Lung (tissue), 12 donors: ENCODE data around the gene MPC1. TPM values are rescaled to one million over a fixed set of nuclear protein-coding genes. Genes with fewer than 3 reads are reported as not detected.

ENCODE experiments used
- ATAC-seq: fragments of 200-7000 bp; cut with Tn5 transposase; one replicate; pipeline ENCODE4 v1.9.1; 2020; ENCODE audit warnings: moderate number of reproducible peaks; ENCODE audit not compliant: insufficient read depth, low FRiP score
- DNase-seq, 3 donors: peaks; one replicate each; pipeline ENCODE4 v3.0.0-alpha.2; 2013 to 2017
- H3K27ac ChIP-seq, 2 donors: one replicate each; pipeline ENCODE4 v1.5.1; 2013; ENCODE audit warnings: mild to moderate bottlenecking in 2 of 2, moderate library complexity in 2 of 2, control low read depth in 1 of 2, inconsistent platforms in 1 of 2, low read depth in 1 of 2, low read length in 1 of 2
- H3K27me3 ChIP-seq, 3 donors: one replicate each; pipeline ENCODE4 v1.5.1; 2013; ENCODE audit warnings: low read length in 2 of 3; ENCODE audit not compliant: control insufficient read depth in 3 of 3, insufficient read depth in 3 of 3
- H3K36me3 ChIP-seq, 4 donors: one replicate each; pipeline ENCODE4 v1.5.1; 2013; ENCODE audit warnings: low read length in 4 of 4, mild to moderate bottlenecking in 1 of 4, moderate library complexity in 1 of 4; ENCODE audit not compliant: control insufficient read depth in 4 of 4, insufficient read depth in 4 of 4
- H3K4me1 ChIP-seq, 5 donors: one replicate each; pipeline ENCODE4 v1.5.1; 2013; ENCODE audit warnings: low read length in 5 of 5, mild to moderate bottlenecking in 2 of 5, moderate library complexity in 1 of 5; ENCODE audit not compliant: control insufficient read depth in 5 of 5, insufficient read depth in 5 of 5
- H3K4me3 ChIP-seq: one replicate; pipeline ENCODE4 v1.5.1; 2013; ENCODE audit warnings: mild to moderate bottlenecking, control low read depth, moderate library complexity
- H3K9ac ChIP-seq, 2 donors: one replicate each; pipeline ENCODE4 v1.5.1; 2013; ENCODE audit warnings: low read length in 2 of 2, control low read depth in 1 of 2; ENCODE audit not compliant: insufficient read depth in 1 of 2
- H3K9me3 ChIP-seq, 4 donors: one replicate each; pipeline ENCODE4 v1.5.1; 2013; ENCODE audit warnings: low read length in 3 of 4, mild to moderate bottlenecking in 1 of 4, moderate library complexity in 1 of 4; ENCODE audit not compliant: control insufficient read depth in 4 of 4, insufficient read depth in 3 of 4
- CTCF ChIP-seq: IDR thresholded peaks from 2 replicates; pipeline ENCODE4 v1.5.1; 2012; ENCODE audit warnings: mild to moderate bottlenecking; ENCODE audit errors: control extremely low read depth, extremely low read depth
- WGBS, 2 donors: extraction: QIAGEN DNeasy Blood & Tissue Kit; methylation state at CpG; one replicate each; pipeline ENCODE4 v1.1.7; 2013; 5-methylcytosine and 5-hydroxymethylcytosine counted together
- polyA plus RNA-seq, 2 donors: library from polyadenylated mRNA; stranded (reverse); fragments of 200-250 nt; gene quantifications; one replicate each; pipeline ENCODE4 v1.2.1, GENCODE V29; 2013
- total RNA-seq, 2 donors: library from RNA; depleted of rRNA in 1 of 2; stranded (reverse); fragments of >200 nt in 1 of 2; gene quantifications; one replicate each; pipeline ENCODE4 v1.2.1, GENCODE V29; 2014 to 2021
- donor health status: control.
- donor health status: control.
- donor health status: Bipolar disorder and iron deficiency.
- donor health status: healthy.
- donor health status: DM: yes; HTN: yes; CAD: no.

The MPC1 gene
- total and polyA plus RNA-seq, 4 donors, result 30.1 to 103 (median 56.6) TPM

- Histone ChIP-seq H3K27ac (no peak overlapping the region), H3K9me3 (no peaks in the 10 kb centered on the region), H3K36me3 (peaks cover 0 to 52% (median 9%) of the 10 kb centered on the region in 4 donors), H3K27me3 (no peaks in the 10 kb centered on the region), H3K4me3 (no peak overlapping the region), H3K9ac (no peak overlapping the region), H3K4me1 (no peaks in the 10 kb centered on the region)
- no peak for TF ChIP-seq CTCF
- no peak for ATAC-seq
- DNase-seq, result peak in 2 of 3 donors; percentile 30 to 40
- WGBS, 2 donors, result 41 to 43% methylated on average over 6 of the region's 6 CpGs
These were observed 37.6 kb upstream of the MPC1 start for GRCh38 chr6:166420351-166420750.

- Histone ChIP-seq H3K27ac (no peak overlapping the region), H3K36me3 (peaks cover 0 to 54% (median 9%) of the 10 kb centered on the region in 4 donors), H3K9ac (no peak overlapping the region), H3K4me3 (no peak overlapping the region), H3K27me3 (no peaks in the 10 kb centered on the region), H3K9me3 (no peaks in the 10 kb centered on the region), H3K4me1 (no peaks in the 10 kb centered on the region)
- WGBS, 2 donors, result 93 to 94% methylated on average over 15 of the region's 15 CpGs
- TF ChIP-seq CTCF, result no peak
- ATAC-seq, result no peak
- no peak for DNase-seq
These were observed 37.0 kb upstream of the MPC1 start for GRCh38 chr6:166419717-166420116.

GRCh38 chr6:166419286-166419685 lies 36.5 kb upstream of the MPC1 start:
- peaks cover 0 to 51% (median 9%) of the 10 kb centered on the region in 4 donors for H3K36me3 ChIP-seq
- no peak for ATAC-seq

More at GRCh38 chr6:166419286-166419685, 36.5 kb upstream of the MPC1 start:
- Histone ChIP-seq H3K4me1 (no peaks in the 10 kb centered on the region), H3K27ac (no peak overlapping the region), H3K27me3 (no peaks in the 10 kb centered on the region), H3K9me3 (no peaks in the 10 kb centered on the region), H3K9ac (no peak overlapping the region), H3K4me3 (no peak overlapping the region)
- no peak for DNase-seq
- WGBS, 2 donors, result 54 to 80% methylated on average over 7 of the region's 7 CpGs
- TF ChIP-seq CTCF, result no peak
